BE2C (cell line): ENCODE data around the gene SRGAP3.

Source experiments
- DNase-seq: peaks from one replicate; pipeline ENCODE4 v3.0.0-alpha.2; 2020
- H3K27me3 ChIP-seq: fragments of 250-450 bp; sonication (Bioruptor Pico); 2 replicates; pipeline ENCODE4 v1.5.1; 2020; ENCODE audit warnings: mild to moderate bottlenecking
- H3K36me3 ChIP-seq: fragments of 250-450 bp; sonication (Bioruptor Pico); 2 replicates; pipeline ENCODE4 v1.5.1; 2020; ENCODE audit warnings: mild to moderate bottlenecking
- H3K4me1 ChIP-seq: fragments of 250-450 bp; sonication (Bioruptor Pico); 2 replicates; pipeline ENCODE4 v1.5.1; 2020
- H3K4me3 ChIP-seq: 2 replicates; pipeline ENCODE4 v1.5.1; 2011; ENCODE audit warnings: low read depth, low read length
- H3K9me3 ChIP-seq: fragments of 250-450 bp; sonication (Bioruptor Pico); 2 replicates; pipeline ENCODE4 v1.5.1; 2020
- CTCF ChIP-seq: IDR thresholded peaks from 2 replicates; pipeline ENCODE4 v1.5.1; 2012; ENCODE audit warnings: mild to moderate bottlenecking, low read depth, low read length

SRGAP3 gene

GRCh38 chr3:9110316-9110715, 139.1 kb downstream of the SRGAP3 start:
- no peaks in the 10 kb centered on the region for H3K36me3 ChIP-seq
- TF ChIP-seq CTCF, result no peak
- no peaks in the 10 kb centered on the region for H3K27me3 ChIP-seq
- no peaks in the 10 kb centered on the region for H3K9me3 ChIP-seq
- no peak for DNase-seq
- no peak overlapping the region for H3K4me3 ChIP-seq
- H3K4me1 ChIP-seq, result no peaks in the 10 kb centered on the region

- Histone ChIP-seq H3K27me3 (no peaks in the 10 kb centered on the region), H3K4me1 (no peaks in the 10 kb centered on the region), H3K9me3 (no peaks in the 10 kb centered on the region), H3K36me3 (no peaks in the 10 kb centered on the region), H3K4me3 (no peak overlapping the region)
- no peak for TF ChIP-seq CTCF
- DNase-seq, result no peak
These were observed 139.9 kb downstream of the SRGAP3 start for GRCh38 chr3:9109568-9109914.

- TF ChIP-seq CTCF, result no peak
- no peak overlapping the region for H3K4me3 ChIP-seq
These were observed 140.4 kb downstream of the SRGAP3 start for GRCh38 chr3:9108876-9109567.

GRCh38 chr3:9107738-9108137, 141.7 kb downstream of the SRGAP3 start:
- TF ChIP-seq CTCF, result no peak
- Histone ChIP-seq H3K4me1 (no peaks in the 10 kb centered on the region), H3K9me3 (no peaks in the 10 kb centered on the region), H3K36me3 (no peaks in the 10 kb centered on the region), H3K4me3 (no peak overlapping the region), H3K27me3 (no peaks in the 10 kb centered on the region)
- no peak for DNase-seq

More at GRCh38 chr3:9108876-9109567, 140.4 kb downstream of the SRGAP3 start:
- no peak for DNase-seq
- H3K27me3 ChIP-seq, result no peaks in the 10 kb centered on the region
- no peaks in the 10 kb centered on the region for H3K36me3 ChIP-seq
- H3K4me1 ChIP-seq, result no peaks in the 10 kb centered on the region
- no peaks in the 10 kb centered on the region for H3K9me3 ChIP-seq

GRCh38 chr3:9105421-9105820, 144.0 kb downstream of the SRGAP3 start:
- Histone ChIP-seq H3K4me3 (no peak overlapping the region), H3K9me3 (no peaks in the 10 kb centered on the region), H3K36me3 (no peaks in the 10 kb centered on the region), H3K4me1 (no peaks in the 10 kb centered on the region), H3K27me3 (no peaks in the 10 kb centered on the region)
- no peak for TF ChIP-seq CTCF
- peak; percentile 38 for DNase-seq

GRCh38 chr3:9104121-9104520, 145.3 kb downstream of the SRGAP3 start:
- TF ChIP-seq CTCF, result no peak
- no peak for DNase-seq
- no peaks in the 10 kb centered on the region for H3K9me3 ChIP-seq
- no peaks in the 10 kb centered on the region for H3K27me3 ChIP-seq
- H3K36me3 ChIP-seq, result no peaks in the 10 kb centered on the region
- H3K4me3 ChIP-seq, result no peak overlapping the region
- H3K4me1 ChIP-seq, result no peaks in the 10 kb centered on the region
